Kidney (tissue), 14 donors: Measurements from ENCODE around the gene NDST1. TPM values are rescaled to one million over a fixed set of nuclear protein-coding genes. Genes with fewer than 3 reads are reported as not detected.

Experiments used
- DNase-seq, 5 donors: peaks; one replicate each; pipeline ENCODE4 v3.0.0-alpha.2; 2013 to 2020
- FAIRE-seq: peaks from 2 replicates; lab custom pipeline; 2012; peaks lifted over from hg19 to GRCh38; lab: Jason Lieb, UNC
- H3K27ac ChIP-seq, 2 donors: one replicate each; pipeline ENCODE4 v1.7.0; 2013; ENCODE audit warnings: low read depth in 2 of 2, low read length in 2 of 2, inconsistent platforms in 1 of 2
- H3K27me3 ChIP-seq: one replicate; pipeline ENCODE4 v1.7.1; 2013; ENCODE audit warnings: low read length, inconsistent platforms; ENCODE audit not compliant: control insufficient read depth, insufficient read depth
- H3K36me3 ChIP-seq, 3 donors: one replicate each; pipeline versions ENCODE4 v1.7.0 to v1.7.1; 2013; ENCODE audit warnings: low read length in 3 of 3, control low read depth in 1 of 3, inconsistent platforms in 1 of 3; ENCODE audit not compliant: insufficient read depth in 3 of 3, control insufficient read depth in 2 of 3
- H3K4me1 ChIP-seq, 3 donors: one replicate each; pipeline versions ENCODE4 v1.7.0 to v1.7.1; 2013; ENCODE audit warnings: low read length in 3 of 3, inconsistent platforms in 1 of 3, low read depth in 1 of 3; ENCODE audit not compliant: control insufficient read depth in 2 of 3, insufficient read depth in 2 of 3
- H3K4me3 ChIP-seq, 3 donors: one replicate each; pipeline versions ENCODE4 v1.7.0 to v1.8.1; 2013; ENCODE audit warnings: low read length in 3 of 3, control low read depth in 1 of 3, inconsistent platforms in 1 of 3
- H3K9ac ChIP-seq, 3 donors: one replicate each; pipeline versions ENCODE4 v1.7.0 to v1.7.1; 2013; ENCODE audit warnings: low read length in 3 of 3, control low read depth in 1 of 3, inconsistent platforms in 1 of 3
- H3K9me3 ChIP-seq, 3 donors: one replicate each; pipeline versions ENCODE4 v1.7.0 to v1.7.1; 2013; ENCODE audit warnings: low read length in 3 of 3, control low read depth in 1 of 3, inconsistent platforms in 1 of 3; ENCODE audit not compliant: control insufficient read depth in 2 of 3, insufficient read depth in 1 of 3
- intact Hi-C: fragments of 100-400 bp; cut with DNase I; formaldehyde crosslinking; loops from one replicate; pipeline ENCODE4 v1.11.1; 2022
- polyA plus RNA-seq: library from polyadenylated mRNA; stranded (reverse); fragments of 350-450 nt; fragmentation: Illumina TruSeq; extraction: RNeasy Lipid Tissue Mini Kit (QIAGEN cat#74804); gene quantifications from one replicate; pipeline ENCODE4 v1.2.3, GENCODE V29; 2014; ENCODE audit warnings: low read depth, low replicate concordance; ENCODE audit not compliant: insufficient read depth
- total RNA-seq: library from RNA; stranded (reverse); fragmentation: NEBNext Ultra II Directional; extraction: Animal tissue kit (Norgen Biotek cat#: 25700); gene quantifications from one replicate; pipeline ENCODE4 v1.2.1, GENCODE V29; 2021
- TF ChIP-seq, protein P1 (sequence below): IDR thresholded peaks from 3 replicates; pipeline ENCODE4 v1.5.1; 2012; ENCODE audit warnings: mild to moderate bottlenecking, moderate library complexity, borderline replicate concordance; ENCODE audit not compliant: insufficient read depth; ENCODE audit errors: extremely low read depth
- donor health status: control.
- donor health status: control.
- donor health status: control.
- donor health status: control.
- donor health status: control.
- donor health status: DM: yes; HTN: yes; CAD: no.
- donor health status: Normal renal cell carcinoma (clear cell type).

NDST1 gene
- total and polyA plus RNA-seq, 2 donors from 2014 or later: 11.7 to 60.7 TPM

DNA sequence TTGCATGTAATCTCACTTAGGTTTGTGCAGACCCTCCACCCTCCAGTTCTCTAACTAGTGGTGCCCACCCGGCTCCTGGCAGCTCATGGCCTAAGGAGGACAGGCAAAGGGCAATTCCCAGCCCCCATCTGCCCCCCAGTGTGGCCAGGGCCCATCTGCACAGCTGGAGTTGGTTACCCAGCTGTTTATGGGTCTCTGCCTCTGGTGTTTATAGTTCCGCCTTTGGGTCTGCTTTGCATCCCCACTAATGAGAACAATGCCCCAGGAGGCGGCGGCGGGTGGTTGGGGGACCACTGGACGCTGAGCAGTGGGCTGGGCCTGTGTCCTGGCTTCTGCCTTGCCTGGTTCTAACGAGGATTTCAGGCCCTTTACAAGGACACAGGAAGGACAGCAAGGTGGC, 62.4 kb downstream of the NDST1 start:
- Histone ChIP-seq H3K4me3 (no peak overlapping the region), H3K9ac (no peak overlapping the region), H3K4me1 (no peaks in the 10 kb centered on the region), H3K27ac (no peak overlapping the region), H3K9me3 (no peaks in the 10 kb centered on the region), H3K36me3 (no peaks in the 10 kb centered on the region), H3K27me3 (no peaks in the 10 kb centered on the region)
- TF ChIP-seq, protein P1, sequence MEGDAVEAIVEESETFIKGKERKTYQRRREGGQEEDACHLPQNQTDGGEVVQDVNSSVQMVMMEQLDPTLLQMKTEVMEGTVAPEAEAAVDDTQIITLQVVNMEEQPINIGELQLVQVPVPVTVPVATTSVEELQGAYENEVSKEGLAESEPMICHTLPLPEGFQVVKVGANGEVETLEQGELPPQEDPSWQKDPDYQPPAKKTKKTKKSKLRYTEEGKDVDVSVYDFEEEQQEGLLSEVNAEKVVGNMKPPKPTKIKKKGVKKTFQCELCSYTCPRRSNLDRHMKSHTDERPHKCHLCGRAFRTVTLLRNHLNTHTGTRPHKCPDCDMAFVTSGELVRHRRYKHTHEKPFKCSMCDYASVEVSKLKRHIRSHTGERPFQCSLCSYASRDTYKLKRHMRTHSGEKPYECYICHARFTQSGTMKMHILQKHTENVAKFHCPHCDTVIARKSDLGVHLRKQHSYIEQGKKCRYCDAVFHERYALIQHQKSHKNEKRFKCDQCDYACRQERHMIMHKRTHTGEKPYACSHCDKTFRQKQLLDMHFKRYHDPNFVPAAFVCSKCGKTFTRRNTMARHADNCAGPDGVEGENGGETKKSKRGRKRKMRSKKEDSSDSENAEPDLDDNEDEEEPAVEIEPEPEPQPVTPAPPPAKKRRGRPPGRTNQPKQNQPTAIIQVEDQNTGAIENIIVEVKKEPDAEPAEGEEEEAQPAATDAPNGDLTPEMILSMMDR: no peak
- no peak for FAIRE-seq
- no peak for DNase-seq
- intact Hi-C loops: no loop called here

DNA sequence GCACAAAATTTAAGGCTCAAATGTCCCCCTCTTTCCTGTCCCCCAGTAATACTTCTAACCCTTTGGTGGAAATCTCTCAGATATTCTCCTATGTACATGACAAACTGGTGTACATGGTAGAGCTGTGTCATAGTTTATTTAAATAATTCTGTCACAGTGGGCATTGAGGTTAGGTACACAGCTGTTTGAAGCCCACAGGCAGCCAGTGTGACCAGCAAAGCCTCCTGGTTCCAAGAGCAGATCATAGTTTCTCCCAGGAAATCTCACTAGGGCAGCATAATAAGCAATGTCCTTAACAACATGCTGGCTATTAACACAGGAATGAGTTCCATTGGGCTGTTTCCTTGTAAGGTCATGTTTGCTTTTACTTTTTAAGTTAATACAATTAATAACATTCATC, 63.9 kb downstream of the NDST1 start:
- FAIRE-seq (no peak), DNase-seq (no peak)
- no peak overlapping the region for H3K4me3 ChIP-seq
- H3K9me3 ChIP-seq: no peaks in the 10 kb centered on the region
- no peaks in the 10 kb centered on the region for H3K36me3 ChIP-seq
- no peak overlapping the region for H3K9ac ChIP-seq
- TF ChIP-seq, protein P1: no peak
- no peaks in the 10 kb centered on the region for H3K4me1 ChIP-seq
- no peaks in the 10 kb centered on the region for H3K27me3 ChIP-seq
- intact Hi-C loops: no loop called here
- H3K27ac ChIP-seq: no peak overlapping the region

DNA sequence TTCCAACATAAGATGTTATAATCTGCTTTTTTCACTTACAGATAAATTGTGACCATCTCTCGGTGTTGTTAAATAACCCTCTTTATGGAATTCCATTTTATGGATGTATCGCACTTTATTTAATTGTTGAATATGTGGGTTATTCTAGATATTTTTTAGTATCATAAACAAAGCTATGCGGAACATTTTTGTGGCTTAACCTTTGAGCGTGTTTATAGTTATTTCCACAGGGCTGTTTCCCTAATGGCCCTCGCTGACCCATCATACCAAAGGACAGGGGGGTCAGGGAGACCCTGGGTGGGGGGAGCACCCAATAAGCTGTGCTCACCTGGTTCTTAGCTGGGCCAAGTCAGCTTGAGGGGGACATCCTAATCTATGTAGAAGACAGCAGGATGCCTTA, 65.3 kb downstream of the NDST1 start:
- Histone ChIP-seq H3K4me3 (no peak overlapping the region), H3K4me1 (no peaks in the 10 kb centered on the region), H3K27ac (no peak overlapping the region), H3K9me3 (no peaks in the 10 kb centered on the region), H3K36me3 (no peaks in the 10 kb centered on the region), H3K9ac (no peak overlapping the region), H3K27me3 (no peaks in the 10 kb centered on the region)
- intact Hi-C loops: no loop called here
- TF ChIP-seq, protein P1: no peak
- DNase-seq (peak in 1 of 5 donors; percentile 11), FAIRE-seq (no peak)
